Fibroblast of skin of right quadriceps (primary cell): ENCODE measurements around the gene AADACL4.

Experiments used
- DNase-seq: peaks from one replicate; pipeline ENCODE4 v3.0.0-alpha.2; 2013

AADACL4 gene

DNA sequence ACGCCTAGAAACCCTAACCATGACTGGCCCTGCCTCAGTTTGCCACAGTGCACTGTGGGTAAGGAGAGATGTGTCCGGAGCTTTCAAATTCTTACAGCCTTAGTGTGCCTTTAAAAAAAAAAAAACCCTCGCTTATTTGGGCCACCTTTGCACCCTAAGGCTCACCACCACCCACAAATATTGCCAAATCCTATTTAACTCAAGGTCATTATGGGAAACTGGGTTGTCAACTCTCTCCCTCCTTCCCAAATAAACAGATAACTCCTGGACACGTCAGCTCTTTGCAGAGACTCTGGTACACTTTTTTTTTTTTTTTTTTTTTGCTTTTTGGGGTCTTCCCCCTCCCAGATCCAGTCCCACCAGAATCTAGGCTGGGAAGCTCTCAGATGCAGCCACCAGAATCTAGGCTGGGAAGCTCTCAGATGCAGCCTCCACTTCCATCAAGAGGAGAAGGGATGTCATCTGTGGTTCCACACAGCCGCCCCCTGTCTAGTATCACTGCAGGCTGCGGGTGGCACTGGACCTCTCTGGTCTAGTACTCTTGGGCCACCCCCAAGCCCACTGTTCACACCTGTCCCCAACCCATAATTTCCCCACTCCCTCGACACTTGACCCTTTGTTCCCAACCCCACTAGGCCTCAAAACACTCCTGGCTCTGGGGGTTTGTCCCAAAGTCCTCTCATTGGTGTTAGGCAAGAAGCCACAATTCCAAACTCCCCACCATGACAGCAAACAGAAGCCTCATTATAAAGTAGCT is 29.3 kb upstream of the AADACL4 start:
- no peak for DNase-seq

DNA sequence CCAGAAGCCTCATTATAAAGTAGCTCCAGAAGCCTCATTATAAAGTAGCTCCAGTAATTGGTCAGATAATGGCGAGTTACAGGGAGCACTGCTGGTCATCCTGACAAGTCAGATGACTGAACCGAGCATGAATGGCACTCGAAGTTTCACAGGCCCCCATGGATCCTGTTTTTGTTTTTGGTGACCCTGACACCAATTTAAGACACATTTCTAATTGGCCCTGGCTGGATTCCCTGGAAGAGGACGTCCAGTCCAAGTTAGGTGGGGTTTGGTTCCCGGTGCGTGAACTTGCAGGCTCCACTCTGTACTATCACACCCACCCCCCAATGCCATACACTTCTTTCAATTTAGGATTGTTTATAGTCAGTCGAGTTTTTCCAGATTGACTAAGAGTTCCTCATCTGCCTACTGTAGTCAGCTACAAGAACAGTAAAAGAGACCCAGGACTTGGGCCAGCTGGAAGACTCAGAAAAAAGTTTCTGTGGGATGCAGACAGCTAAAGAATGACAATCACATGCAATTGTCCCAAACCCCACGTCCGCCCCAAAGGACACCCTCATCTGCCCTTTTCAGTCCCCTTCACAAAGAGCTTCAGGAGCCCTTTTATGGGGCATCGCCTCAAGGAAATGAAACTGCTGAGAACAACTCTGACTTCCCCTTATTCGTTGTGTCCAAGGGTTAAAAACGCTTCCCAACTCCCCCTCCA is 28.6 kb upstream of the AADACL4 start:
- no peak for DNase-seq

DNA sequence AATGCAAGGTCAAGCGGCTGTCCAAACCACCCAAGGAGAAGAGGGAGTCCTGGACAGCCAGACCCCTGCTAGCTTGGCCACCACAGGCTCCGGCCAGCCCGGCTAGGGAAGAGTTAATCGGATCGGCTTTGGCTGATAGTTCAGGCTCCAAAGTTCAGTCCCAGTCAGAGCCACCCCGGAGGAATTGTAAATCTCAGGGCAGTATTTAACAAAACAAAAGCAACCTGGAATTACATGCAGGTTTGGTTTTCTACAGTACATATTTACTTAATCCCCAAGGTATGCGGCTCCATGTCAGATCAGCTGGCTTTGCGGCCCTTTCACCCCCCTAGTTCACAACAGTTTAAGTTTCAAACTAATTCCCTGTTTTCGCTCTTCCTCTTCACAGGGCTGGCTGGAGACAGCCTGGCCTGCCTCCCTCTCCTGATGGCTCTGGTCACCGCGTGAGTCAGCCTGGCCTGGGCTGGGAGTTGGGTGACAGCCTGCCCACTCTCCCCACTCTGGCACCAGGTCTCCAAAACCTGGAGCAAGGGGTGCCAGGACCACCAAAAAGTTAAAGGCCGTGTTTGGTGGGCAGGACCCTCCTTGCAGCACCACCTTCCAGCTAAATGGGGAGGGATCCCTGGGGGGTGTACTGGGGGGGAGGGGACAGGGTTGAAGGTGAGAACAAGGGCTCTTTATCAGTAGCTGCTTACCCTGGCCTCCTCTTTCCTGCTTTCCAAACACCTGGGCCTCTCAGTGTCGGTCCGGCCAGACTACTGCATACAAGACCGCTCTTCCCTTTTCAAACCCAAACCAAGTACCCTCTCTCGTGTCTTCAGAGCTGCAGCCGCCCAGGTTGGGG is 27.8 kb upstream of the AADACL4 start:
- peak; percentile 48 for DNase-seq

DNA sequence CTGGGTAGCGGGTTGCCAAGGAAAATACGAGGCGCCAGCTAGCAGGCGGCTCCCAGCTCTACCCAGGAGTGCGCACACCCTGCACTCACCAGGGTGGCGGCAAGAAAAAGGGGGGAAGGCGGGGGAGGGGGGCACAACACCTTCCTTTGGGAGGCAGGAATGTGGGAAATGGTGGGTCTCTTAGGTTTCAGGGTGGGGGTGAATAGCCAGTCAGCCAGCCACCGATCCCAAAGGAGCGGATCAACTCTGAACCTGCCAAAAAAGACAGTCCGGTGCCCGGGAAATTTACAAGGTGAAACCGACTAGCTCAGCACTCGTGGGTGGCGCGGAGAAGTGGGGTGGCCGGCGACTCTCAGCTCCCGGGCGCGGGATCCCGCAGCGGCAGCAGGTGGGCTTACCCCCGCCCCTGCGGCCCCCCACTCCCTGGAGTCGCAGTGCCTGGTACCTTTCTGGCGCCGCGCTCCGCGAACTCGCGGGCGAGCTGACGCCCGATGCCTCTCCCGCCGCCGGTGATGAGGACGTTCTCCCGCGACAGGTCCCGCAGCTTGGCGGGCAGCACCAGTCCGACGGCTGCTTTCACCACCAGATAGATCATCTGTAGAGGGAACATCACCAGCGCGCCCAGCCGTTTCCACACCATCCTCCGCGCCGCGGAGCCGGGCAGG is 27.0 kb upstream of the AADACL4 start:
- DNase-seq, result no peak

DNA sequence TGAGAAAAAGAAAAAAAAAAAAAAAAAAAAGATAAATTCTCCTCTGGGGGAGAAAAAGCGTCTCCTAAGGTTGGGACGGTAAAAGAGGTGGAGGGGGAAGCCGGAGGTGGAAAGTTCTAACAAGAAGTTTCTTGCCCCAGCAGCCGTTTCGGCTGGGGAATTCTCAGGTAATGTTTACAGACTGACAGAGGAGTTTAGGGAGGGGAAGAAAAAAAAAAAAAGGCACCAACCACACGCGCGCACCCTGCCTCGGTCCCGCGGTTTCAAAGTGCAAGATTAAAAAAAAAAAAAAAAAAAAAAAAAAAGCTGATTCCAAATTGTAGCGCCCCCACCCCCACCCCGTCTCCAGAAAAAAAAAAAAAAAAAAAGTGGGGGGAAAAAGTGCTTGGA is 26.4 kb upstream of the AADACL4 start:
- no peak for DNase-seq

DNA sequence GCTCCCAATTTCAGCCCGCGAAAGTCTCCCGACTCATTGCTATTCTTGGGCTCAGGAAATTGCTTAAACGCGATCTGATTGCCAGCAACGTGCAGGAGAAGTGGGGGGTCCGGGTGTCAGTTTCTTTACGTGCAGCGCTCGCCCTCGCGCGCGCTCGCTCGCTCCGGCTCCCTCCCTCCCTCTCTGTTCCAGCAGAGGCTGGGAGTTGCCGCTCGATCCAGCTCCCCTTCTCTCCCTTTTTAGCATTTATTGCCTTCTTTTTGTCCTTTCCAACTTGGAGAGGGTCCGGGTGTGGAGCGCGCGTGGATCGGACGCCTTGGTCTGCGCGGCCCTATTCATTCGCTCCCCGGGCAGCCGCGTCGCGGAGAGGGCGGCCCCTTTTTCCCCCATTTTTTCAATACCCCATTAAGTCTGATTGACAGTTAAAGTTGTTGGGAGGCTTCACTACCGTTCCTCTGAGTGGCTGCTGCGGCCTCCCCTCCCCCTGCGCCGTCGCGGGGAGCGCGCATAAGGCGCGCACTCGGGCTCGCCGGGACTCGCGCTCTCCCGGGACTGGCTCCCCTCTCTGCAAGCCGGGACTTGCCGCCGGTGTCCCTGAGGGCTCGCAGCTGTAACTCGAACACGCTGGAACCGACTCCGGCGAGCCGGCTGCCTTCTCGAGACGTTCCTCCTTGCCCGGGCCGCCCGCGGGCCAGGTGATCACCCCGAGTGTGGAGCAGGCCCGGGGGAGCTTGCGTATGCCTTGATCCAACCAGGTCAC is 25.8 kb upstream of the AADACL4 start, which contains the start of gene DHRS3:
DHRS3 (minus strand) TSS at position 310 of the 760 bp plus-strand sequence. CDS start 862 bp downstream, outside the sequence.
- DNase-seq, result peak; percentile 89

DNA sequence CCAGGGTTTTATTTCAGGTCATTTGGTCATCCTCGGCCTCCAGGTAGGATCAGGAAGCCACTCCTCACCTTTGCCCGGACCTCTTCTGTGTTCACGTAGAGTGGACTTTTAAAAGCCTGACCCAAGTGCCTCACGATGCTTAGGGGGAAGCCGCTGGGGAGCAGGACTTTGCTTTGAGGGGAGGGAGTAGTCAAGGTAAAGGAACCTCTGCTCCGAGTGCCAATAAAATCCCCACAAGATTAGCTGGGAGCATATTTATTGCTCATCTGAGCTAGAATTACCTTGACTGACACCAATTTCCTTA is 25.3 kb upstream of the AADACL4 start:
- no peak for DNase-seq

DNA sequence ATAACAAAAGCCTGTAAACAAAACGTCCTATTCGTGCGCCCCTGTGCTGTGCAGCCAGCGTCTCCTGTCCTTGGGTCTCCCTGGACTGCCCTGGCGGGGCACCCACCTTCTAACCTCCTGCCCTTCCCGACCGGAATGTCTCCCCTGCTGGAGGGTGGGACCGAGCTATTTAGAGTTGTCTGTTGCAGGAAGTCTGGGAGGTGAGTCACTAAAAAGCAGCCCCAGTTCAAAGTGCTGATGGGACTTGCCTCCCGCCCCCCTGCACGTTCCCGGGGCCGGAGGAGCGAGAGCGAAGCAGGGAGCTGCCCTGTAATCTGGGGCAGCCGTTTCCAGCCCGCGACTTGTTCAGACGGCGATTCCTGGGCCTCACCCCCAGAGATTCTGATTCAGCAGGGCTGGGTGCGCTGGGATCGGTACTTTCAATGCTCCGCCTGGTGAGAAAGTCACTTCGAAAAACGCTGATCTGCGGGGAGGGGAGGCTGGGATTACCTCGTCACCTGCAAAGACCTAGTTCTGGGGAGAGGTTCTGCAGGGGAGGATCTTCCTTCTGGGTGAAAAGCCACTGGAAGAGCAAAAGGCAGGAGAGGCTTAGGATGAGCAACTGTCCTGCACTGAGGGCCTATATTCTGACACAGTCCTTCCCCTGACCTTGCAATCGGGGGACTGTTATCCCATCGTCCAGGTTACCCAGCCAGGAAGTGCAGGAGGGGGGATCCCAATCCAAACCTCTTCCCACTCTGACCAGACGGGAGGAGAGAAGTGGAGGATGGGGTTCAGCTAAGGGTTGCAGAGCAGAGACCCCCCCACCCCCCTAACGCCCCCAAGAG is 24.7 kb upstream of the AADACL4 start:
- DNase-seq, result peak; percentile 91

DNA sequence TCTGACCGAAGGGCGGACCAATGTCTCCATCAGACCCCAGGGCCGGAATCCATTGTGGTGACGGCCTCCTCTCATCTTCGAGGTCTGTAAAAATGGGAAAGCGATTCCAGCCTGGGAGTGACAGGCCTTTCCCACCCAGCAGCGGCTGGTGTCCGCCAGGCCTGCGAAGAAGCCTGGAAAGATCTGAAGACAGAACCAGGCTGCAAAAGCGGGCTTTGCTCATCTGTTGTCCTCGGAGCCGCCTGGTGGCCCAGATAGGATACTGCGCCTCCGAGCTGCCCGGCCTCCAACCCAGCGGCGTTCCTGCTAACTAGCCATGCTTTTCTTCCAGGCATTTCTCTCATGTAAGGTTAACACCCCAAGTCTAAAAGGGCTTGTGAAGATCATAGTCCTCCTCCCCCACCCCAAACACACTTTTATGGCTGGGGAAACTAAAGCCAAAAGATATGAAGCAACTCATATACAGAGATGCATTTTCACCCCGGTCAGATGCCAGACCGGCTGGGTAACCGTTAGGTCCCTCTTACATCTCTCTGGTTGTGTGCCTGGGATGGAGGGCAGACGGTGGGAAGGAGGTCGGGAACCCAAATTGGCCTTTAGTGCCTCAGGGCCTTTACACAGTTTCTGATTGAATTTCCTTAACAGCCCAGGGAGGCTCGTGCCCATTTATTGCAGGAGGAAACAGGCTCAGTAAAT is 23.9 kb upstream of the AADACL4 start:
- peak; percentile 87 for DNase-seq

DNA sequence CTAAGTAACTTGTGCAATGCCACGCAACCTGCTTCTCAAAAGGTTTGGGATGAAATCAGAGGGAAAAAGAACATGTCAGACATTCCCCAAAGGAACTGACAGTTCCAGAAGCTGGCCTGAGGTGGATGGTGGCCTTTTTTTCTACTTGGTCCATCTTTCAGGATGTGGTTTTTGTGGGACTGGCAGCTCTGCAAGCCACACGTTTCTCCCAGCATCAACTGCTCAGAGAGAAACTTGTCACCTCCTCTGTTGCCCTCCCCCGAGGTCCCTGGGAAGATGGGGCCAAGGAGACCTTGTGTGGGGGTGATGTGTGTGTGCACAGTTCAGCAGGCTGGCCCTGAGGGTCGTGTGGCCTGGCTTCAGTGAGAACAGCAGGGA is 23.4 kb upstream of the AADACL4 start:
- DNase-seq, result peak; percentile 45

DNA sequence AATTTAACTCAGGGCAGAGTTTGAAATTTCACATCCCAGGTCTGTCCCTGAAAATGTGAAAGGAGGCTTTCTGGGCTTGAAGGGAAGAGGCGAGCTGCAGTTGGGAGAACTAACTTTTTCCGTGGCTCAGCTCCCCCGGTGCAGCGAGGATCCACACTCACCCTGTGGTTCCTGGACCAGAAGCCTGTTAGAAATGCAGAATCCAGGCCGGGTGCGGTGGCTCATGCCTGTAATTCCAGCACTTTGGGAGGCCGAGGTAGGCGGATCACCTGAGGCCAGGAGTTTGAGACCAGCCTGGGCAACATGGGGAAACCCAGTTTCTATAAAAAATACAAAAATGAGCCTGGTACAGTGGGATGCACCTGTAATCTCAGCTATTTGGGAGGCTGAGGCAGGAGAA is 23.0 kb upstream of the AADACL4 start:
- DNase-seq, result no peak

DNA sequence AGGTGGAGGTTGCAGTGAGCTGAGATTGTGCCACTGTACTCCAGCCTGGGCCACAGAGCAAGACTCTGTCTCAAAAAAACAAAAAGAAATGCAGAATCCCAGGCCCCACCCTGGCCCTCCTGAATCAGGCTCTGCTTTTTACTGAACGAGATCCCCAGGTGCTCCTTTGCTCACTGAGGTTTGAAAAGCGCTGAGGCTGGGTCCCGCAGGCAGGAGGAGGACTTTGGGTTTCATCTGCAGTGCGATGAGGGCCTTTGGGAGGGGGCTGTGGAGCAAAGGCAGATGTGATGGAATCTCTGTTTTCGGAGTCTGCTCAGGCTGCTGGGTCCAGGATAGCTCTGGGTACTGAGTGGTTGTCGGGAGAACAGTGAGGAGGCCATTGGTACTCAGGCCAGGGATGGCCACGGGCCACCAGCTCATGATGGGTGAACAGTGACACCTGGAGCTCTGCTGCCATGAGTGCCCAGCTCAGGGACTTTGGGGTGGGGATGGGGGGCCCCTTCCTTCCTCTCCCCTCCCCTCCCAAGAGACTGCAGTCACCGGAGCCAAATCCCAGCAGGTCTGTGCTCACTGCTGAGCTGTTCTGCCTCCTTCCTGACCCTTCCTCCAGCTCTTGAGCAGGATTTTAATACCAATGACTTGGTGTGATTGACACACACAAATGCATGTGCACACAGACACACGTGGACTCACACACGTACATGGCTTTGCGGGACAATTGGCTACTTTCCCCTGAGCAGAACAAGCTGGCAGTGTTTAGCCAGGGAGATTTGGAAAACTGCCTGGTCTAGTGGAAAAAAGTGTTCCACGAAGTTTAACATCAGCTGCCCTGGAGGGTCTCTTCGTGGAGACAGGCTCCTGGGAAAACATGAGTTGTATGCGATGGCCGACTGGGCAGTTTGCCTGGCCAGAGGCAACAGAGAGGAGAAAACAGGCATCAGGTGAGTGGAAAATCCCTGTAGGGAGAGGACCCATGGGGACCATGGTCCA is 22.2 kb upstream of the AADACL4 start:
- DNase-seq, result no peak

DNA sequence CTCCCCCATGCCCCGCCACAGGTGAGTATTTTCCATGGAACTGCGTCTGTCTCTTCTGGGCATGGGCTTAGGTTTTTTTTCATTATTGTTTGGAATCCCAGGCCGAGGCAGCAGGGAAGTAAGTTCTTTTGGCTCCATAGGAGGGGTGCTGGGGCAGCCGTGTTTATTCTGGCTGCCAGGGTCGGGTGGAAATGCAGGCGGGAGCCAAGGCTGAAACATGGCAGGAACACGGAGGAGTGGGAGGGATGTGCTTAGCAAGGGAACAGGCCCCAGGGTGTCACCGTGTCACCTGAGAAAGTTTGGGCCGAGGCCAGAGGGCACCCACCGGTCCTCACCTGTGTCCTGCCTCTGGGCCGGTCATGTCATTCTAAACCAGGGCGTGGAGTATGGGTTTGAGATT is 21.4 kb upstream of the AADACL4 start:
- DNase-seq, result no peak

DNA sequence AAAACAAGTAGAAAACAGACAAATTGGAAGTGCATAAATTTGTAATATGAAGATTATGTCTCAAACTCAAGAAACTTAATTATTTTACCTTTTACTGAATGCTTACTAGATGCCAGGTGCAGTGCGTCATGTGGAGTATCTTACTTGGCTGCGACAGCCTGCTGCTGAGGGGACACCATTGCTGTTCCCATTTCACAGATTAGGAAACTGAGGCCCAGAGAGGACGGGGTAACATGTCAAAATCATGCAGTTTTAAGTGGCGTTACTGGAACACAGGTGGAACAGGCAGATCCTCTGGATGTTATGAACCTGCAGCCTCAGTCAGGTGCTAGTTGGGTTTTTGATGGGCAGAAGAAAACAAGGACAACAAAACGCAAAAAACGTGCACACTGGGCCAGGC is 18.6 kb upstream of the AADACL4 start:
- no peak for DNase-seq

DNA sequence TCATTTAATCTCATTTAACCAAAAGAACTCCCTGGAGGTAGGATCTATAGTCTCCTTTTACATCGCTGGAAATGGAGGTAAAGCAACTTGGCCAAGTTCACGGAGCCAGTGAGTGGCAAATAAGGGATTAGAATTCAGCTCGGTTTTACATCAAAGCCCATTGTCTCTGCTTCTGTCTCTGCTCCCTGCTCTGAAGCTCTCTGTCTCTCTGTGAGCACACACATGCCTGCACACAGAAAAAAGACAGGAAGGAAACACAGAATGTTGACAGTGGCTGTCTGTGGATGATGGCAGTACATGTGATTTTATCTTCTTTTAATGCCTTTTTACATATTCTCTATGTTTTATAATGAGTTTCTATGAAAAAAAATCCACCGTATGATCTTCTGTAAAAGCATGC is 17.0 kb upstream of the AADACL4 start:
- no peak for DNase-seq

DNA sequence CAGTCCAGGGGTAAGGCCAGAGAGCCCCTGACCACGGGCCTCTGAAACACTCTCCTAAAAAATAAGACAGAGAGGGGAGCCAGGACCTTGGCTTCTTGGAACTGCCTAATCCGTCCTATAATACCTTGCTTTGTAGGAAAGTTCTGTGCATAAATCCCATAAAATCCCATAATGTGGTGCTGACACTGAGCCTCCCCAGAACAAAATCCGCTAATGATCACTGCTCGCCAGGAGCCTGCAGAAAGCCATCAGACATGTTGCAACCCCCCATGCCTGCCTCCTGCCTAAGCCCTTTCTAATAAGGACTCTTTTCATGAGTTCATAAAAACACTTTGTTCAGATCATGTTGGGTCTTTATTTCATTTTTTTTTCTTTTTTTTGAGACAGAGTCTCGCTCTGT is 16.6 kb upstream of the AADACL4 start:
- DNase-seq, result no peak

DNA sequence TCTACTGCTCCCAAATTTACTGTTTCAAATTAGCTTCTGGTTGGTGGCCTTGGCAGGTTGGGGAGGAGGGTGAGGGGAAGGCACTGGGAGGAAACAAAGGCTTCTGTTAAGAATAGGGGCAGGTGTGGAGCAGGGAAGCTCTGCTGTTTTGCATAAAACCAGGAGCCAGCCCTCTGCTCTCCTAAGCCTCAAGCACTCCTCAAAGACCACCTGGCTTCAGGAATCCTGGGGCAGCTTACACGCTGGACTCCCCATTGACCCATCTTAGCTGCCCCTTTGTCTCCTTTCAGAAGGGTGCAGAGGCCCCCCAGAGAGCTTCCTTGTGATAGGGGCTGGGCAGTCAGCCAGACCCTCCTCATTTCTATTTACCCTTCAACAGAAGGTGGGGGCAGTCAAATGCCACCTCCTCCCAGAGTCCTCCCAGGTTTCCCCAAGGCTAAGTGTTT is 14.4 kb upstream of the AADACL4 start:
- DNase-seq, result no peak

DNA sequence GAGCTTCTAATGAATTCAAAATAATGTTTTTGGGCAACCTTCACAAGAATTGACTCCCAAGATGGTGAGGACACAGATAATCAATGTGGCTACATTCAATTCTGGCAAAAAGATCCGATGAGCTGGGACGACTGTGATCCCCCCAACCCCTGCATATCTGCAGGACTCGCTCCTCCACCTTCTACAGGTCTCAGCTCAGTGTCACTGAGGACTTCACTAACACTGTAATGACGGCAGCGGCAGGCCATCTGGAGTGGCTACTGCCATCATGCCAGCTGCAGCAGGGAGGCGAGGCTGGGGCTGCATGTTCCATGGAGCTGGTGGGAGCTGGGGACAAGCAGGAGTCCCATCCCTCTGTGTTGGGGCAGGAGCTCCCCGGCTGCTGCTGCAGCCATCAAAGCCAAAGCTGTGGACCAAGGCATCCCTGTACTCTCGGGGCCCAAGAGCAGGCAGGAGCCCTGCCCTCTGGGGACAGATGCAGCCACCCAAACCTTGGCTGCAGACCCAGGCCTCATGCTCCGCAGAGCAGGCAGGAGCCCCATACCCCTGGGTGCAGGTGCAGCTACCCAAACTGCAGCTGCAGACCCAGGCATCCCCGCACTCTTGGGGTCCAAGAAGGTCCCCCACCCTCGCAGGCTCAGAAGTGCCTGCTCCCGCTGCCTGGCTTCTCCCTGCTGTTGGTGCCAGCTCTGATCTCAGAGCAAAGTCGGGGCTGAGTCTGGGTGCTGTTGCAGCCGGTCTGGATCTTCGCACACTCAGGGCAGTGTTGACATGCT is 13.7 kb upstream of the AADACL4 start:
- DNase-seq, result no peak
